HG03520 (cell line): ENCODE data around the gene DNAAF5.
"Not testable (repeated sequence)": the region's sequence is repeated elsewhere in the genome, so short reads cannot be mapped to it uniquely, and the experiment has no call there.

Source experiments
- ATAC-seq: cut with Tn5 transposase; IDR thresholded peaks from one replicate; pipeline ENCODE4 v1.9.1; 2021; ENCODE audit warnings: mild to moderate bottlenecking, moderate library complexity; ENCODE audit not compliant: unreplicated experiment

The DNAAF5 gene

GRCh38 chr7:745431-746154 lies 19.1 kb downstream of the DNAAF5 start:
- no peak for ATAC-seq

DNA sequence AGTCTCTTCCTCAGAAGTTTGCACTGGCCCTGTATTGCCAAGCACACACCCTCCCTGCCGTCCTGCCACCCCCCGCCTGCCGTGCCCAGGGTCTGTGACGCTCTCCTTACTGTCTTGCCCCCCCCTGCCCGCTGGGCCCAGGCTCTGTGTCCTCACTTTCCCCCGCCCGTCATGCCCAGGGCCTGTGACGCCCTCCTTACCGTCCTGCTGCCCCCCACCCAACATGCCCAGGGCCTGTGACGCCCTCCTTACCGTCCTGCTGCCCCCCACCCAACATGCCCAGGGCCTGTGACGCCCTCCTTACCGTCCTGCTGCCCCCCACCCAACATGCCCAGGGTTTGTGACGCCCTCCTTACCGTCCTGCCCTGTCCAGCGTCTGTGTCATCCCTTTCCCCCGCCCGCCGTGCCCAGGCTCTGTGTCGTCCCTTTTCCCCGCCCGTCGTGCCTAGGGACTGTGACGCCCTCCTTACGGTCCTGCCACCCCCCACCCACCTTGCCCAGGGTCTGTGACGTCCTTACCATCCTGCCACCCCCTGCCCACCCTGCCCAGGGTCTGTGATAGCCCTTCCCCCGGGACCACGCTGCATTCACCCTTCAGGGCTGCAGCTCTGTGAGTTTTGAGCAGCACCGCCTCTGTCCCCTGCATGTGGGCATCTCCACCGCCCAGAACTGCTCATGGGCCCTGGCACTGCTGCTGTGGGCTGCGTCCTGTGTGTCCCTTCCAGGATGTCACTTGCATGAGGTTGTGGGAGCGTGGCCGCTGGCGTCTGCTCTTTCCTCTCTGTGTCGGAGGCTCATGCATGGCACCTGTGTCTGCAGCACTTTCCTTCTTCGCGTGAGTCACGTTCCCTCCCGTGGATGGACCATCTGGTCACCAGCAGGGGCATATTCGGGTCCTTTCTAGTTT lies 19.9 kb downstream of the DNAAF5 start:
- no peak for ATAC-seq

GRCh38 chr7:747186-747585 lies 20.7 kb downstream of the DNAAF5 start:
- no peak for ATAC-seq

DNA sequence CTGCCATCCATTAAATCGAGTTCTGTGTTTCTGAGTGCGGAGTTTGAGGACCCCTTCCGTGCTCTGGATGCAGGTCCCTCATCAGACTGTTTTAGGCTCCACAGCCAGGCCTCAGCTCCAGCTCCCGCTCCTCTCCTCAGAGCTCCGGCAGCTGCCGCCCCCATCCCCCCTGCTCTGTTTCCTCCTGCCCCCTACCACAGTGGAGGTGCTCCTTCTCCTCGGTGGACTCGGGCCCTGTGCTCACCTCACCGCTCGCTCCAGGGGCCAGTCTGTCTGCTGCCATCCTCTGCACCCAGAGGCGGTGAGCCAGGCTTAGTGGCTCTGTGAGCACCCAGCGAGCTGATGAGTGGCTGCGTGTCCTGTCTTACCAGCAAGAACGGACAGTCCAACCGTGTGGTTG lies 21.9 kb downstream of the DNAAF5 start:
- ATAC-seq = no peak

- ATAC-seq = no peak
Measured at GRCh38 chr7:749140-749551, 22.6 kb downstream of the DNAAF5 start.

DNA sequence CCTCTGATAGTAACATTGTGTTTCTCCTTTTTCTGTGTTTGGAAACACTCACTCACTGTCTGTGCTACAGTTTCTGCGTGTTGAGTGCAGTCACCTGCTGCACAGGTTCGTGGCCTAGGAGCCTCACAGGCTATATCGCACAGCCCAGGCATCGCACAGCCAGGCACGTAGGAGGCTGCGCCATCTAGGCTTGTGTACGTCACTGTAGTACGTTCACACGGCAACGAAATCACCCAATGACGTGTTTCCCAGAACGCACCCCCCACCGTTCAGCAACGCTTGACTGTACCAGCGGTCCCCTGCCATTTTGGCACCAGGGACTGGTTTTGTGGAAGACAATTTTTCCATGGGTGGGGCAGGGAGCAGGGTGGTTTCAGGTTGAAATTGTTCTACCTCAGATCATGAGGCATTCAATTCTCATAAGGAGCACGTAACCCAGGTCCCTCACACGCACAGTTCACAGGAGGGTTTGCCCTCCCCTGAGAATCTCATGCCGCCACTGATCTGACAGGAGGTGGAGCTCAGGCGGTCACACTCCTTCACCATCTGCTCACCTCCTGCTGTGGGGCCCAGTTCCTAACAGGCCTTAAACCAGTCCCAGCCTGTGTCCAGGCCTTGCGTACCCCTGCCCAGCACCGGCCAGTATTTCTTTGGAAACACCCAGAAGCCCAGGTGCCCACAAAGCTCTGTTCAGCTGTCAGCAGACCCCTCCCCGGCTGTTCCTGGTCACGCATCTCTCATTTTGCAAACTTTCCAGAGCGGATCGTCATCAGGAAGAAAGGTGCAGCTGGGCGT lies 23.8 kb downstream of the DNAAF5 start:
- no peak for ATAC-seq

DNA sequence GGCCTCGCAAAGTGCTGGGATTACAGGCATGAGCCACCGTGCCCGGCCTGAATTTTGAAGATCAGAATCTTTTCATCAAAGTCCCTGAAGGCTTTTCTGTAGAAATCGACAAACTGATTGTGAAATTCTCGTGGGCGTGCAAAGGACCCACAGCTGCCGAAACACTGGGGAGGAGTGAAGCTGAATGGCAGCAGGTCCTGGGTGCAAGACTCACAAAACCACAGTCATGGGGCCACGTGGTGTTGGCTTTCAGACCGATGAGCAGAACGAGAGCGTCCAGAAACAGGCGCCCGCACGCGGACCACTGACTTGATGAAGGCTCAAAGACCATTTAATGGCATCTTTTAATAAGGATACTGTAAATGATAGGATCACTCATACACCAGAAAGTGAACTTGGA lies 25.3 kb downstream of the DNAAF5 start:
- ATAC-seq = no peak

GRCh38 chr7:752256-752655 lies 25.8 kb downstream of the DNAAF5 start:
- ATAC-seq = not testable (repeated sequence)

DNA sequence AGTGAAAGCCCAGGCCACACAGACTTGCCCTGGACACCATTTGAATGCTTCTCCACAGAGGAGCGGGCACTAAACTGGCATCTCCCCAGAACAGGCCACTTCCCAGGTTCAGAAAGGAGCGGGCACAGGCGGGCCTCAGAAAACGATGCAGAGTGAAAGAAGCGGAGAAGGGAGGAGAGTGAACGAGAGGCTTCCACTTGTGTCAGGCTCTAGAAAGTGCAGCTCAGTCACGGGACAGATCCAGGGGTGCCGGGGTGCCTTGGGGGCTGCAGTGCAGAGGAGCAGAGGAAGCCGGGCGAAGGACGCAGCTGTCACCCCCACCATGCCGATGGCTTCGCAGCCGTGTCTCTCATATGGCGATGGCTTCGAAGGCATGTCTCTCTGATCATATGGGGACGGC lies 26.7 kb downstream of the DNAAF5 start:
- no peak for ATAC-seq

- no peak for ATAC-seq
Measured at GRCh38 chr7:754531-755412, 28.3 kb downstream of the DNAAF5 start.

DNA sequence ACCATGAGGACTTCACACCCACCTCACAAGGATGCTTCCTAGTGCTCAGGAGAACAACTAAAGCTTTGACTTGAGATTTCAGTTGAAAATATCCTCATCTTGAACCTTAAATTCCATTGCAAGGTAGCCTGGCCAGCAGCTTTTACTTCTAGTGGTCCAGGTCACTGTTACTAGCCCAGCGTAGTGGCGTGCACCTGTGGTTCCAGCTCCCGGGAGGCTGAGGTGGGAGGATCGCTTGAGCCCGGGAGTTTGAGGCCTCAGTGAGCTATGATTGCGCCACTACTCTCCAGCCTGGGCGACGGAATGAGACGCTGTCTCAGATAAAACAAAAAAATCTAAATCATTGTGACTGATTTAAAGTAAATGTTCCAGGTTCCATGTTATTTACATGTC lies 28.9 kb downstream of the DNAAF5 start:
- no peak for ATAC-seq

- no peak for ATAC-seq
Measured at GRCh38 chr7:756231-756927, 29.9 kb downstream of the DNAAF5 start.

DNA sequence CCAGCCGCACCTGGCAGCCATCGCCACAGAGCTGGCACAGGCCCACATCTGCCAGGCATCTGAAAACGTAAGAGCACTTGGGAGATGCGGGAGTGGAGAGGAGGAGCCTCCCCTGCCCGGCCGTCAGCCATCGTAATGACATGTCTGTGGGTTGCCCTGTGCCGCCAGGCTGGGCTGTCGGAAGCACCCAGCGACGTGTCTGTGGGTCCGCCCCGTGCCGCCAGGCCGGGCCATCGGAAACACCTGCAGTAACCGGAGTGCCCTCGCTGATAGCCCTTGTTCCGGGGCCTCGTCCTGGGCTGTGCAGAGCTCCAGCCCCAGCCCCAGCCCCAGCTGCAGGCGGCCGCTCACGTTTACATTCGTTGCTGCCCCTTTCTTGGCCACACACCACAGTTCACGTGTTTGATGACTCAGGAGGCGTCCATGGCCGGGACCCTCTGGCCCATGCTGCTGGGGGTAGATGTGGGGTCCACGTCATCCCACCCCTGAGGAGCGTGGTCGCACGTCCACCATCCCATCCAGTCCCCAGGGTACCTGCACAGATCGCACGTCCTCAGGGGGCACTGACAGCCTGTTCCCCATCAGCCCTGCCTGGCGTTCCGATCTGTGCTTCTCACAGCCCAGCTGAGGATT lies 30.5 kb downstream of the DNAAF5 start:
- no peak for ATAC-seq

- ATAC-seq = no peak
Measured at GRCh38 chr7:757741-758163, 31.3 kb downstream of the DNAAF5 start.

DNA sequence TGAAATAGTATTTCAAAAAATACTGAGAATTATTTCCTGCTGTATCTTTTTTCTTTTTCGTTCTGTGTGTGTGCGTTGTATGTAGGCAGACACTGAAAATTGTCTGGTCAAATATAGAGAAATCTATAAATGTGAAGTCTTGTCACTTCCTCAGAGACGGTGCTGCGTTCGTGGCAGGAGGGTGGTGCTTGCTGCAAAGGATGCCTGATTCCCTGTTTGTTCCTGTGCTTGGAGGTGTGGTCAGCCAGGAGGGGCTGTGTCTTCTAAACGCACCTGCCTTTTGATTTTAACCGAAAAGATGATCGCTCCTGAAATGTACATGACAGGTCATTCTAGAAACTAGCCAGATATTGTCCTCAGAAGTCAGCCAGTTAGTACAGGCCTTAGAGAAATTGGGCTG lies 33.1 kb downstream of the DNAAF5 start:
- ATAC-seq = no peak

- no peak for ATAC-seq
Measured at GRCh38 chr7:760006-760405, 33.5 kb downstream of the DNAAF5 start.

- no peak for ATAC-seq
Measured at GRCh38 chr7:761101-761500, 34.6 kb downstream of the DNAAF5 start.

DNA sequence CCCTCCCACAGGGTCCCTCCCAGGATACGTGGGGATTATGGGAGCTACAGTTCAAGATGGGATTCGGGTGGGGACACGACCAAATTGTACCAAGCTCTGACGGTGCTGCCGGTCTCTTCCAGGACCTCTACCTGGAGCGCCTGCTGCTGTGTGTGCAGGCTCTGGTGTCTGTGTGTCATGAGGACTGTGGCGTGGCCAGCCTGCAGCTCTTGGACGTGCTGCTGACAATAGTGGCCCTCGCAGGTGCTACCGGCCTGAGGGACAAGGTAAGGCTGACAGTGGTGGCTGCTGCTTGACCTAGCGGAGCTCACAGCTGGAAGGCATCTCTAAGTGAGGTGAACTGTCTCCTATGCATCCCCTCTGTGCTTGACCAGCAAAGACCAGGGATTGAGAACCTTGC lies 35.1 kb downstream of the DNAAF5 start:
- ATAC-seq = no peak

GRCh38 chr7:762885-763284 lies 36.4 kb downstream of the DNAAF5 start:
- no peak for ATAC-seq
